ENCODE results near the gene TRPM5. TPM values are rescaled to one million over a fixed set of nuclear protein-coding genes. Genes with fewer than 3 reads are reported as not detected.

The TRPM5 gene
- total and polyA plus RNA-seq, 9 of the 15 experiments (the other 6 are each of a cell fraction or from before 2014, with no cell fraction given), result not detected

- no TSS peak for BruUV-seq (replicated peaks)
- no peak overlapping the region for H3K4me2 ChIP-seq (ENCODE audit: insufficient read depth, low read length)
- intact Hi-C loops (cut with micrococcal nuclease) (no loop called here), in situ Hi-C loops (cut with MboI) (loop anchor here (5.0 kb wide), 2 partner anchors 106 to 471 kb away; no protein-coding TSS in a partner anchor)
- ChIA-PET POLR2A (interaction anchor here (0.8 kb wide), 1 partner anchor 105 kb away, joined by 3 read pairs; no protein-coding TSS in a partner anchor), CTCF (ENCODE audit: low intra/inter-chr PET ratio) (interaction anchor here (0.6 to 6.2 kb wide), 2 partner anchors 105 to 451 kb away, joined by 4 to 76 read pairs; no protein-coding TSS in a partner anchor)
- no peak overlapping the region for H3K4me3 ChIP-seq
- no peak overlapping the region for H3K27ac ChIP-seq (ENCODE audit: extremely low read depth, low read depth, low read length)
- WGBS (ENCODE audit: insufficient coverage, low coverage, missing lambda C conversion rate), result 11% methylated on average over 11 of the region's 13 CpGs
- DNase-seq (ENCODE audit: extremely low read depth in 1 of 4, low spot score in 3 of 4) (no peak), ATAC-seq (no peak), FAIRE-seq (no peak)
- peaks cover 6% of the 10 kb centered on the region; the same call in 1 of the 2 replicates for H3K9me3 ChIP-seq (replicated peaks; ENCODE audit: control insufficient read depth, insufficient read depth, low read depth, low read length)
- H4K20me1 ChIP-seq (replicated peaks; ENCODE audit: control insufficient read depth, insufficient read depth, low read length), result peaks cover 6% of the 10 kb centered on the region; the same call in 1 of the 2 replicates
- peaks cover 0 to 17% of the 10 kb centered on the region in 2 experiments; a peak in 2 of 5 replicates for H3K4me1 ChIP-seq (replicated peaks in 1 of 2; ENCODE audit: control insufficient read depth in 2 of 2, insufficient read depth in 2 of 2, low read length in 2 of 2)
- no peaks in the 10 kb centered on the region for H3K36me3 ChIP-seq (ENCODE audit: control insufficient read depth, insufficient read depth, low read length)
- TF ChIP-seq RFX5 (IDR thresholded peaks at IDR 0.05; ENCODE audit: low read depth, low read length), result no peak
- H3K27me3 ChIP-seq (ENCODE audit: control insufficient read depth in 2 of 2, insufficient read depth in 2 of 2, low read length in 2 of 2), result peaks cover 0 to 38% of the 10 kb centered on the region in 2 experiments; a peak in 4 of 5 replicates
- peaks cover 2% of the 10 kb centered on the region for H3K9me1 ChIP-seq (ENCODE audit: control insufficient read depth, insufficient read depth, low read length)
- no peak overlapping the region for H3K9ac ChIP-seq (ENCODE audit: insufficient read depth in 1 of 2, low read depth in 2 of 2, low read length in 2 of 2)
- no peaks in the 10 kb centered on the region for H3K79me2 ChIP-seq (ENCODE audit: control insufficient read depth, insufficient read depth, low read length)
- no peak overlapping the region for H2AFZ ChIP-seq (ENCODE audit: low read depth, low read length)
Measured at GRCh38 chr11:2426221-2426620, 18.1 kb downstream of the TRPM5 start.

- H3K79me2 ChIP-seq (ENCODE audit: control insufficient read depth, insufficient read depth, low read length), result no peaks in the 10 kb centered on the region
- POLR2A ChIA-PET, result interaction anchor here (0.8 kb wide), 1 partner anchor 106 kb away, joined by 3 read pairs; no protein-coding TSS in a partner anchor
- no peak overlapping the region for H3K4me3 ChIP-seq
- H3K27ac ChIP-seq (ENCODE audit: extremely low read depth, low read depth, low read length), result no peak overlapping the region
- H3K9me3 ChIP-seq (replicated peaks; ENCODE audit: control insufficient read depth, insufficient read depth, low read depth, low read length), result peaks cover 6% of the 10 kb centered on the region; the same call in 1 of the 2 replicates
- no peak overlapping the region for H3K4me2 ChIP-seq (ENCODE audit: insufficient read depth, low read length)
- WGBS (ENCODE audit: insufficient coverage, low coverage, missing lambda C conversion rate), result 3% methylated on average over 6 of the region's 8 CpGs
- H3K27me3 ChIP-seq (ENCODE audit: control insufficient read depth in 2 of 2, insufficient read depth in 2 of 2, low read length in 2 of 2), result peaks cover 0 to 43% of the 10 kb centered on the region in 2 experiments; a peak in 4 of 5 replicates
- CTCF ChIA-PET (ENCODE audit: low intra/inter-chr PET ratio), result interaction anchor here (6.2 kb wide), 1 partner anchor 106 kb away, joined by 76 read pairs; no protein-coding TSS in a partner anchor
- FAIRE-seq (no peak), ATAC-seq (no peak), DNase-seq (ENCODE audit: extremely low read depth in 1 of 4, low spot score in 3 of 4) (no peak)
- H3K36me3 ChIP-seq (ENCODE audit: control insufficient read depth, insufficient read depth, low read length), result no peaks in the 10 kb centered on the region
- H2AFZ ChIP-seq (ENCODE audit: low read depth, low read length), result no peak overlapping the region
- no peak overlapping the region for H3K9ac ChIP-seq (ENCODE audit: insufficient read depth in 1 of 2, low read depth in 2 of 2, low read length in 2 of 2)
- BruUV-seq (replicated peaks), result no TSS peak
- H3K9me1 ChIP-seq (ENCODE audit: control insufficient read depth, insufficient read depth, low read length), result peaks cover 2% of the 10 kb centered on the region
- intact Hi-C loops (cut with micrococcal nuclease) (no loop called here), in situ Hi-C loops (cut with MboI) (loop anchor here (5.0 kb wide), 2 partner anchors 107 to 472 kb away; no protein-coding TSS in a partner anchor)
- peaks cover 0 to 24% of the 10 kb centered on the region in 2 experiments; a peak in 2 of 5 replicates for H3K4me1 ChIP-seq (replicated peaks in 1 of 2; ENCODE audit: control insufficient read depth in 2 of 2, insufficient read depth in 2 of 2, low read length in 2 of 2)
- H4K20me1 ChIP-seq (replicated peaks; ENCODE audit: control insufficient read depth, insufficient read depth, low read length), result peaks cover 10% of the 10 kb centered on the region; the same call in 1 of the 2 replicates
- TF ChIP-seq KHSRP (IDR thresholded peaks at IDR 0.05), result no peak
- TF ChIP-seq KAT8 (IDR thresholded peaks at IDR 0.05; ENCODE audit: low read depth), result no peak
- no peak for TF ChIP-seq PHF8 (IDR thresholded peaks at IDR 0.05; ENCODE audit: borderline replicate concordance, low read length)
- TF ChIP-seq NONO (IDR thresholded peaks at IDR 0.05; ENCODE audit: low read depth in 2 of 2, low read length in 1 of 2), result no peak
- no peak for TF ChIP-seq SOX6 (IDR thresholded peaks at IDR 0.05)
- TF ChIP-seq WHSC1 (IDR thresholded peaks at IDR 0.05; ENCODE audit: low read length), result no peak
- TF ChIP-seq PTBP1 (IDR thresholded peaks at IDR 0.05; ENCODE audit: low read depth, low read length), result no peak
- no peak for TF ChIP-seq TBP (optimal IDR thresholded peaks at IDR 0.05; ENCODE audit: low read depth, low read length)
- no peak for TF ChIP-seq ZFPM2 (CRISPR knock-in tag; IDR thresholded peaks at IDR 0.05)
- TF ChIP-seq THRAP3 (IDR thresholded peaks at IDR 0.05; ENCODE audit: borderline replicate concordance), result no peak
- no peak for TF ChIP-seq EWSR1 (IDR thresholded peaks at IDR 0.05; ENCODE audit: borderline replicate concordance, low read depth, partially characterized antibody)
- TF ChIP-seq C11orf30 (IDR thresholded peaks at IDR 0.05; ENCODE audit: low read depth), result no peak
- TF ChIP-seq DNMT1 (IDR thresholded peaks at IDR 0.05), result no peak
- TF ChIP-seq, protein P1, sequence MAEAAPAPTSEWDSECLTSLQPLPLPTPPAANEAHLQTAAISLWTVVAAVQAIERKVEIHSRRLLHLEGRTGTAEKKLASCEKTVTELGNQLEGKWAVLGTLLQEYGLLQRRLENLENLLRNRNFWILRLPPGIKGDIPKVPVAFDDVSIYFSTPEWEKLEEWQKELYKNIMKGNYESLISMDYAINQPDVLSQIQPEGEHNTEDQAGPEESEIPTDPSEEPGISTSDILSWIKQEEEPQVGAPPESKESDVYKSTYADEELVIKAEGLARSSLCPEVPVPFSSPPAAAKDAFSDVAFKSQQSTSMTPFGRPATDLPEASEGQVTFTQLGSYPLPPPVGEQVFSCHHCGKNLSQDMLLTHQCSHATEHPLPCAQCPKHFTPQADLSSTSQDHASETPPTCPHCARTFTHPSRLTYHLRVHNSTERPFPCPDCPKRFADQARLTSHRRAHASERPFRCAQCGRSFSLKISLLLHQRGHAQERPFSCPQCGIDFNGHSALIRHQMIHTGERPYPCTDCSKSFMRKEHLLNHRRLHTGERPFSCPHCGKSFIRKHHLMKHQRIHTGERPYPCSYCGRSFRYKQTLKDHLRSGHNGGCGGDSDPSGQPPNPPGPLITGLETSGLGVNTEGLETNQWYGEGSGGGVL (CRISPR knock-in tag; IDR thresholded peaks at IDR 0.05), result no peak
Measured at GRCh38 chr11:2425506-2425905, 18.8 kb downstream of the TRPM5 start.

All from K562 (cell line).